ENCODE results near the gene CAMP.

Gene CAMP

GRCh38 chr3:48220746-48221145, 2.5 kb upstream of the CAMP start:
- peak overlapping the region; percentile 20 for H3K18ac ChIP-seq (ENCODE audit: low read length)
- H3K36me3 ChIP-seq (replicated peaks in 1 of 2; ENCODE audit: control insufficient read depth in 2 of 2, insufficient read depth in 2 of 2, low read length in 2 of 2): no peaks in the 10 kb centered on the region
- H3K9me3 ChIP-seq (replicated peaks in 1 of 2; ENCODE audit: control insufficient read depth in 2 of 2, insufficient read depth in 1 of 2, low read depth in 1 of 2, low read length in 2 of 2): peaks cover 0 to 2% of the 10 kb centered on the region in 2 donors
- no peak overlapping the region for H3K4me3 ChIP-seq (ENCODE audit: low read length in 2 of 2)
- no peak overlapping the region for H2BK12ac ChIP-seq (ENCODE audit: low read length)
- no peak overlapping the region for H3K23ac ChIP-seq (ENCODE audit: low read depth, low read length, poor library complexity)
- no peak overlapping the region for H3K14ac ChIP-seq (ENCODE audit: low read length)
- H2BK15ac ChIP-seq (ENCODE audit: low read length): no peak overlapping the region
- no peaks in the 10 kb centered on the region for H3K79me1 ChIP-seq (ENCODE audit: low read depth, low read length)
- no peak overlapping the region for H2BK120ac ChIP-seq (ENCODE audit: low read depth, low read length)
- no peak overlapping the region for H3K27ac ChIP-seq (replicated peaks; ENCODE audit: low read length)
- H3K4me1 ChIP-seq (ENCODE audit: control insufficient read depth in 2 of 2, insufficient read depth in 1 of 2, low read depth in 1 of 2, low read length in 2 of 2): peaks cover 2 to 3% of the 10 kb centered on the region in 2 donors
- H2BK5ac ChIP-seq (ENCODE audit: low read length): peak overlapping the region; percentile 15
- no peak overlapping the region for H3K9ac ChIP-seq (ENCODE audit: low read depth, low read length, poor library complexity)
- peaks cover 0 to 28% (median 0%) of the 10 kb centered on the region in 3 experiments for H3K27me3 ChIP-seq (ENCODE audit: control insufficient read depth in 3 of 3, insufficient read depth in 3 of 3, low read depth in 1 of 3, low read length in 3 of 3)
- no peak for DNase-seq (ENCODE audit: low spot score)
- no peak overlapping the region for H2AK5ac ChIP-seq (ENCODE audit: low read depth, low read length)
- no peak overlapping the region for H4K91ac ChIP-seq (ENCODE audit: low read depth, low read length, poor library complexity)
- no CpG with 5 or more reads among the region's 9 CpGs for WGBS, 2 donors (ENCODE audit: extremely low coverage in 2 of 2, insufficient read length in 2 of 2, insufficient replicate concordance in 1 of 2)
- H3K4ac ChIP-seq (ENCODE audit: low read length): no peak overlapping the region
- no peak overlapping the region for H4K8ac ChIP-seq (ENCODE audit: low read depth, low read length)
- no peak overlapping the region for H3K4me2 ChIP-seq (ENCODE audit: insufficient read depth, low read length, poor library complexity, severe bottlenecking)
- H2AFZ ChIP-seq (ENCODE audit: low read length): no peak overlapping the region

GRCh38 chr3:48225587-48225986, 2.3 kb downstream of the CAMP start:
- Histone ChIP-seq H3K4me2 (ENCODE audit: insufficient read depth, low read length, poor library complexity, severe bottlenecking) (no peak overlapping the region), H3K23ac (ENCODE audit: low read depth, low read length, poor library complexity) (no peak overlapping the region), H3K36me3 (replicated peaks in 1 of 2; ENCODE audit: control insufficient read depth in 2 of 2, insufficient read depth in 2 of 2, low read length in 2 of 2) (no peaks in the 10 kb centered on the region), H2BK120ac (ENCODE audit: low read depth, low read length) (no peak overlapping the region), H3K14ac (ENCODE audit: low read length) (no peak overlapping the region), H2AFZ (ENCODE audit: low read length) (no peak overlapping the region), H4K91ac (ENCODE audit: low read depth, low read length, poor library complexity) (no peak overlapping the region), H3K4me1 (ENCODE audit: control insufficient read depth in 2 of 2, insufficient read depth in 1 of 2, low read depth in 1 of 2, low read length in 2 of 2) (peaks cover 0 to 3% of the 10 kb centered on the region in 2 donors), H3K9ac (ENCODE audit: low read depth, low read length, poor library complexity) (peak overlapping the region; percentile 38), H2AK5ac (ENCODE audit: low read depth, low read length) (no peak overlapping the region), H3K79me1 (ENCODE audit: low read depth, low read length) (no peaks in the 10 kb centered on the region), H2BK15ac (ENCODE audit: low read length) (no peak overlapping the region), H3K27me3 (ENCODE audit: control insufficient read depth in 3 of 3, insufficient read depth in 3 of 3, low read depth in 1 of 3, low read length in 3 of 3) (peaks cover 0 to 24% (median 0%) of the 10 kb centered on the region in 3 experiments), H3K4me3 (ENCODE audit: low read length in 2 of 2) (no peak overlapping the region), H3K18ac (ENCODE audit: low read length) (peak overlapping the region; percentile 5), H3K4ac (ENCODE audit: low read length) (no peak overlapping the region), H2BK5ac (ENCODE audit: low read length) (no peak overlapping the region), H3K9me3 (replicated peaks in 1 of 2; ENCODE audit: control insufficient read depth in 2 of 2, insufficient read depth in 1 of 2, low read depth in 1 of 2, low read length in 2 of 2) (peaks cover 0 to 2% of the 10 kb centered on the region in 2 donors), H4K8ac (ENCODE audit: low read depth, low read length) (no peak overlapping the region), H3K27ac (replicated peaks; ENCODE audit: low read length) (no peak overlapping the region), H2BK12ac (ENCODE audit: low read length) (no peak overlapping the region)
- WGBS, 2 donors (ENCODE audit: extremely low coverage in 2 of 2, insufficient read length in 2 of 2, insufficient replicate concordance in 1 of 2): no CpG with 5 or more reads among the region's 3 CpGs
- DNase-seq (ENCODE audit: low spot score): no peak

- Histone ChIP-seq H3K79me1 (ENCODE audit: low read depth, low read length) (no peaks in the 10 kb centered on the region), H3K18ac (ENCODE audit: low read length) (no peak overlapping the region), H3K23ac (ENCODE audit: low read depth, low read length, poor library complexity) (no peak overlapping the region), H4K91ac (ENCODE audit: low read depth, low read length, poor library complexity) (no peak overlapping the region), H2AFZ (ENCODE audit: low read length) (no peak overlapping the region), H2AK5ac (ENCODE audit: low read depth, low read length) (no peak overlapping the region), H2BK12ac (ENCODE audit: low read length) (no peak overlapping the region), H2BK5ac (ENCODE audit: low read length) (no peak overlapping the region), H3K4ac (ENCODE audit: low read length) (no peak overlapping the region), H3K4me3 (ENCODE audit: low read length in 2 of 2) (no peak overlapping the region), H3K27ac (replicated peaks; ENCODE audit: low read length) (no peak overlapping the region), H3K4me2 (ENCODE audit: insufficient read depth, low read length, poor library complexity, severe bottlenecking) (no peak overlapping the region), H4K8ac (ENCODE audit: low read depth, low read length) (no peak overlapping the region), H3K9me3 (replicated peaks in 1 of 2; ENCODE audit: control insufficient read depth in 2 of 2, insufficient read depth in 1 of 2, low read depth in 1 of 2, low read length in 2 of 2) (peaks cover 0 to 2% of the 10 kb centered on the region in 2 donors), H2BK15ac (ENCODE audit: low read length) (peak overlapping the region; percentile 14), H2BK120ac (ENCODE audit: low read depth, low read length) (no peak overlapping the region), H3K9ac (ENCODE audit: low read depth, low read length, poor library complexity) (no peak overlapping the region), H3K4me1 (ENCODE audit: control insufficient read depth in 2 of 2, insufficient read depth in 1 of 2, low read depth in 1 of 2, low read length in 2 of 2) (peaks cover 0 to 6% of the 10 kb centered on the region in 2 donors), H3K36me3 (replicated peaks in 1 of 2; ENCODE audit: control insufficient read depth in 2 of 2, insufficient read depth in 2 of 2, low read length in 2 of 2) (no peaks in the 10 kb centered on the region), H3K14ac (ENCODE audit: low read length) (no peak overlapping the region), H3K27me3 (ENCODE audit: control insufficient read depth in 3 of 3, insufficient read depth in 3 of 3, low read depth in 1 of 3, low read length in 3 of 3) (peaks cover 0 to 15% (median 0%) of the 10 kb centered on the region in 3 experiments)
- DNase-seq (ENCODE audit: low spot score): no peak
- WGBS, 2 donors (ENCODE audit: extremely low coverage in 2 of 2, insufficient read length in 2 of 2, insufficient replicate concordance in 1 of 2): no CpG with 5 or more reads among the region's 3 CpGs
Measured at GRCh38 chr3:48226939-48227338, 3.6 kb downstream of the CAMP start.

GRCh38 chr3:48232232-48232631, 8.9 kb downstream of the CAMP start:
- no peak for DNase-seq (ENCODE audit: low spot score)
- no CpG with 5 or more reads among the region's 4 CpGs for WGBS, 2 donors (ENCODE audit: extremely low coverage in 2 of 2, insufficient read length in 2 of 2, insufficient replicate concordance in 1 of 2)
- Histone ChIP-seq H4K8ac (ENCODE audit: low read depth, low read length) (no peak overlapping the region), H3K18ac (ENCODE audit: low read length) (no peak overlapping the region), H2AK5ac (ENCODE audit: low read depth, low read length) (no peak overlapping the region), H2BK5ac (ENCODE audit: low read length) (no peak overlapping the region), H3K9ac (ENCODE audit: low read depth, low read length, poor library complexity) (no peak overlapping the region), H3K79me1 (ENCODE audit: low read depth, low read length) (no peaks in the 10 kb centered on the region), H3K4me1 (ENCODE audit: control insufficient read depth in 2 of 2, insufficient read depth in 1 of 2, low read depth in 1 of 2, low read length in 2 of 2) (peaks cover 0 to 12% of the 10 kb centered on the region in 2 donors), H3K4me2 (ENCODE audit: insufficient read depth, low read length, poor library complexity, severe bottlenecking) (no peak overlapping the region), H2AFZ (ENCODE audit: low read length) (peak overlapping the region; percentile 80), H3K27me3 (ENCODE audit: control insufficient read depth in 3 of 3, insufficient read depth in 3 of 3, low read depth in 1 of 3, low read length in 3 of 3) (no peaks in the 10 kb centered on the region), H2BK15ac (ENCODE audit: low read length) (no peak overlapping the region), H4K91ac (ENCODE audit: low read depth, low read length, poor library complexity) (no peak overlapping the region), H2BK120ac (ENCODE audit: low read depth, low read length) (no peak overlapping the region), H3K9me3 (replicated peaks in 1 of 2; ENCODE audit: control insufficient read depth in 2 of 2, insufficient read depth in 1 of 2, low read depth in 1 of 2, low read length in 2 of 2) (peaks cover 0 to 6% of the 10 kb centered on the region in 2 donors), H3K23ac (ENCODE audit: low read depth, low read length, poor library complexity) (no peak overlapping the region), H3K4me3 (ENCODE audit: low read length in 2 of 2) (no peak overlapping the region), H2BK12ac (ENCODE audit: low read length) (no peak overlapping the region), H3K36me3 (replicated peaks in 1 of 2; ENCODE audit: control insufficient read depth in 2 of 2, insufficient read depth in 2 of 2, low read length in 2 of 2) (peaks cover 0 to 3% of the 10 kb centered on the region in 2 donors), H3K4ac (ENCODE audit: low read length) (no peak overlapping the region), H3K27ac (replicated peaks; ENCODE audit: low read length) (peak overlapping the region; percentile 84), H3K14ac (ENCODE audit: low read length) (no peak overlapping the region)
